ENCODE measurements around the gene NVL.

Gene NVL

GRCh38 chr1:224289396-224289795, 40.6 kb downstream of the NVL start:
- TF ChIP-seq CTCF (IDR thresholded peaks at IDR 0.05; ENCODE audit: low read length), result no peak
- TF ChIP-seq EZH2phosphoT487 (IDR thresholded peaks at IDR 0.05; ENCODE audit: low read length), result no peak
- no peak for TF ChIP-seq EZH2 (optimal IDR thresholded peaks at IDR 0.05; ENCODE audit: low read depth, low read length)

GRCh38 chr1:224287714-224288113, 42.3 kb downstream of the NVL start:
- no peak overlapping the region for H3K9ac ChIP-seq (ENCODE audit: low read length)
- peaks cover 16% of the 10 kb centered on the region for H3K36me3 ChIP-seq (replicated peaks; ENCODE audit: insufficient read depth, low read length)
- H3K27ac ChIP-seq (ENCODE audit: low read length), result no peak overlapping the region
- no peaks in the 10 kb centered on the region for H3K4me1 ChIP-seq (ENCODE audit: low read length)
- H3K4me2 ChIP-seq (ENCODE audit: low read depth, low read length), result no peak overlapping the region
- H3K9me3 ChIP-seq (replicated peaks; ENCODE audit: insufficient read depth, low read length), result no peaks in the 10 kb centered on the region
- H3K79me2 ChIP-seq (ENCODE audit: low read length), result no peaks in the 10 kb centered on the region
- H3K27me3 ChIP-seq (replicated peaks; ENCODE audit: insufficient read depth, low read length), result no peaks in the 10 kb centered on the region
- no peaks in the 10 kb centered on the region for H3K9me2 ChIP-seq (replicated peaks; ENCODE audit: insufficient read depth, low read length)
- no peak overlapping the region for H3K4me3 ChIP-seq (ENCODE audit: low read length)
- H4K20me1 ChIP-seq (ENCODE audit: insufficient read depth, low read length), result no peaks in the 10 kb centered on the region
- no peaks in the 10 kb centered on the region for H3F3A ChIP-seq (ENCODE audit: insufficient read depth, low read length)
- TF ChIP-seq EZH2 (optimal IDR thresholded peaks at IDR 0.05; ENCODE audit: low read depth, low read length), result no peak
- TF ChIP-seq CTCF (IDR thresholded peaks at IDR 0.05; ENCODE audit: low read length), result no peak
- TF ChIP-seq EZH2phosphoT487 (IDR thresholded peaks at IDR 0.05; ENCODE audit: low read length), result no peak
- DNase-seq, result no peak
- no peak overlapping the region for H2AFZ ChIP-seq (ENCODE audit: low read length)

More at GRCh38 chr1:224289396-224289795, 40.6 kb downstream of the NVL start:
- H3K79me2 ChIP-seq (ENCODE audit: low read length), result no peaks in the 10 kb centered on the region
- H4K20me1 ChIP-seq (ENCODE audit: insufficient read depth, low read length), result no peaks in the 10 kb centered on the region
- no peak overlapping the region for H2AFZ ChIP-seq (ENCODE audit: low read length)
- no peak overlapping the region for H3K9ac ChIP-seq (ENCODE audit: low read length)
- H3K27ac ChIP-seq (ENCODE audit: low read length), result no peak overlapping the region
- no peaks in the 10 kb centered on the region for H3K4me1 ChIP-seq (ENCODE audit: low read length)
- no peaks in the 10 kb centered on the region for H3K9me2 ChIP-seq (replicated peaks; ENCODE audit: insufficient read depth, low read length)
- peaks cover 14% of the 10 kb centered on the region for H3K36me3 ChIP-seq (replicated peaks; ENCODE audit: insufficient read depth, low read length)
- no peak overlapping the region for H3K4me3 ChIP-seq (ENCODE audit: low read length)
- no peak for DNase-seq
- H3K27me3 ChIP-seq (replicated peaks; ENCODE audit: insufficient read depth, low read length), result no peaks in the 10 kb centered on the region
- H3K9me3 ChIP-seq (replicated peaks; ENCODE audit: insufficient read depth, low read length), result no peaks in the 10 kb centered on the region
- H3F3A ChIP-seq (ENCODE audit: insufficient read depth, low read length), result no peaks in the 10 kb centered on the region
- H3K4me2 ChIP-seq (ENCODE audit: low read depth, low read length), result no peak overlapping the region

GRCh38 chr1:224282140-224282539, 47.8 kb downstream of the NVL start:
- H3K27me3 ChIP-seq (replicated peaks; ENCODE audit: insufficient read depth, low read length), result no peaks in the 10 kb centered on the region
- H3K27ac ChIP-seq (ENCODE audit: low read length), result no peak overlapping the region
- no peak overlapping the region for H2AFZ ChIP-seq (ENCODE audit: low read length)
- no peaks in the 10 kb centered on the region for H3K79me2 ChIP-seq (ENCODE audit: low read length)
- H3K4me2 ChIP-seq (ENCODE audit: low read depth, low read length), result no peak overlapping the region
- no peaks in the 10 kb centered on the region for H3K9me2 ChIP-seq (replicated peaks; ENCODE audit: insufficient read depth, low read length)
- DNase-seq, result no peak
- H4K20me1 ChIP-seq (ENCODE audit: insufficient read depth, low read length), result no peaks in the 10 kb centered on the region
- no peaks in the 10 kb centered on the region for H3K4me1 ChIP-seq (ENCODE audit: low read length)
- no peak overlapping the region for H3K9ac ChIP-seq (ENCODE audit: low read length)
- TF ChIP-seq EZH2 (optimal IDR thresholded peaks at IDR 0.05; ENCODE audit: low read depth, low read length), result no peak
- no peak for TF ChIP-seq EZH2phosphoT487 (IDR thresholded peaks at IDR 0.05; ENCODE audit: low read length)
- TF ChIP-seq CTCF (IDR thresholded peaks at IDR 0.05; ENCODE audit: low read length), result no peak
- peaks cover 4% of the 10 kb centered on the region; the same call in 1 of the 2 replicates for H3K36me3 ChIP-seq (replicated peaks; ENCODE audit: insufficient read depth, low read length)
- no peaks in the 10 kb centered on the region for H3K9me3 ChIP-seq (replicated peaks; ENCODE audit: insufficient read depth, low read length)
- no peak overlapping the region for H3K4me3 ChIP-seq (ENCODE audit: low read length)
- H3F3A ChIP-seq (ENCODE audit: insufficient read depth, low read length), result no peaks in the 10 kb centered on the region
